ENCODE measurements around the gene HOXD9. TPM values are rescaled to one million over a fixed set of nuclear protein-coding genes. Genes with fewer than 3 reads are reported as not detected.

Gene HOXD9
- total RNA-seq, 1 donor from 2014 or later, result not detected

- FAIRE-seq, result no peak
- Histone ChIP-seq H3K27me3 (ENCODE audit: control insufficient read depth, insufficient read depth, low read length) (peaks cover 53% of the 10 kb centered on the region), H3K4me3 (ENCODE audit: low read depth, low read length) (no peak overlapping the region), H3K36me3 (ENCODE audit: control insufficient read depth, insufficient read depth, low read length) (no peaks in the 10 kb centered on the region)
- no peak for DNase-seq (ENCODE audit: low read depth)
- no peak for TF ChIP-seq CTCF (IDR thresholded peaks at IDR 0.05; ENCODE audit: insufficient read depth, low read length, severe bottlenecking)
These were observed 19.8 kb downstream of the HOXD9 start for GRCh38 chr2:176142281-176142680.

- no peak for FAIRE-seq
- DNase-seq (ENCODE audit: low read depth), result no peak
- no peaks in the 10 kb centered on the region for H3K36me3 ChIP-seq (ENCODE audit: control insufficient read depth, insufficient read depth, low read length)
- H3K27me3 ChIP-seq (ENCODE audit: control insufficient read depth, insufficient read depth, low read length), result peaks cover 64% of the 10 kb centered on the region
- H3K4me3 ChIP-seq (ENCODE audit: low read depth, low read length), result no peak overlapping the region
- no peak for TF ChIP-seq CTCF (IDR thresholded peaks at IDR 0.05; ENCODE audit: insufficient read depth, low read length, severe bottlenecking)
These were observed 22.8 kb downstream of the HOXD9 start for GRCh38 chr2:176145085-176145969.

- H3K4me3 ChIP-seq (ENCODE audit: low read depth, low read length), result no peak overlapping the region
- no peaks in the 10 kb centered on the region for H3K36me3 ChIP-seq (ENCODE audit: control insufficient read depth, insufficient read depth, low read length)
- FAIRE-seq (no peak), DNase-seq (ENCODE audit: low read depth) (no peak)
- H3K27me3 ChIP-seq (ENCODE audit: control insufficient read depth, insufficient read depth, low read length), result peaks cover 67% of the 10 kb centered on the region
- TF ChIP-seq CTCF (IDR thresholded peaks at IDR 0.05; ENCODE audit: insufficient read depth, low read length, severe bottlenecking), result no peak
These were observed 23.6 kb downstream of the HOXD9 start for GRCh38 chr2:176146101-176146500.

- no peak for TF ChIP-seq CTCF (IDR thresholded peaks at IDR 0.05; ENCODE audit: insufficient read depth, low read length, severe bottlenecking)
- H3K36me3 ChIP-seq (ENCODE audit: control insufficient read depth, insufficient read depth, low read length), result no peaks in the 10 kb centered on the region
- FAIRE-seq (no peak), DNase-seq (ENCODE audit: low read depth) (no peak)
- peaks cover 71% of the 10 kb centered on the region for H3K27me3 ChIP-seq (ENCODE audit: control insufficient read depth, insufficient read depth, low read length)
- H3K4me3 ChIP-seq (ENCODE audit: low read depth, low read length), result no peak overlapping the region
These were observed 24.1 kb downstream of the HOXD9 start for GRCh38 chr2:176146645-176147044.

DNA sequence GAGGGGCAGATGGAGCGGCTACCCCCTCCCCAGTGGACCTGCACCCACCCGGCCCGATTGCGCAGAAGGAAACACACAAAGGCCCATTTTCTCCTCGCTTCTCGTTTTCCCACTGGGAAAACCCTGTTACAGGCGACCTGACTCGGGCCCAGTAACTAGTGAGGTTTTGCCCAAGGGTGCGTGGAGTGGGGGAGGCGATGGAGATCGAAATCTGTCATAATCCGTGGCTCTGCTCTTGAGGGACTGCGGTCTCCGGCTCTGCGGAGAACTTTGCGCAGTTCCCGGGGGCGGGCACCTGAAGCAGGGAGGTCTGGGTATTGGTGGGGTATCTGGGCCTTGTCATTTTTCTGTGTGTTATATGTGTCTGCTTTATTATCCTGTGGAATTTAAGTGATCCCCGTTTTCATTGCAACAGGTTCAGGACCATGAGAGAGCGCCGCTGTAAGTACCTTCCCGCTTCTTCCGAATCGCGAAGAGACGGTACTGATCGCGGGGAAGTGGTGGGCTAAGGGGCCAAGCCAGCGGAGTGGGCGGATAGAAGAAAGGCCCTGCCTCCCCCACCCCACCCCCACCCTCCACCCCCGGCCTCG is 24.8 kb downstream of the HOXD9 start:
- no peak for FAIRE-seq

More for the DNA sequence above, 24.8 kb downstream of the HOXD9 start:
- no peak for DNase-seq (ENCODE audit: low read depth)
- Histone ChIP-seq H3K4me3 (ENCODE audit: low read depth, low read length) (no peak overlapping the region), H3K27me3 (ENCODE audit: control insufficient read depth, insufficient read depth, low read length) (peaks cover 73% of the 10 kb centered on the region), H3K36me3 (ENCODE audit: control insufficient read depth, insufficient read depth, low read length) (no peaks in the 10 kb centered on the region)
- TF ChIP-seq CTCF (IDR thresholded peaks at IDR 0.05; ENCODE audit: insufficient read depth, low read length, severe bottlenecking), result no peak
